ENCODE results near the gene KIAA1671. TPM values are rescaled to one million over a fixed set of nuclear protein-coding genes. Genes with fewer than 3 reads are reported as not detected.

Gene KIAA1671
- total and polyA plus RNA-seq, 2 of the 4 experiments (the other 2 are of a cell fraction) = 0.02 TPM; not detected in 1

DNA sequence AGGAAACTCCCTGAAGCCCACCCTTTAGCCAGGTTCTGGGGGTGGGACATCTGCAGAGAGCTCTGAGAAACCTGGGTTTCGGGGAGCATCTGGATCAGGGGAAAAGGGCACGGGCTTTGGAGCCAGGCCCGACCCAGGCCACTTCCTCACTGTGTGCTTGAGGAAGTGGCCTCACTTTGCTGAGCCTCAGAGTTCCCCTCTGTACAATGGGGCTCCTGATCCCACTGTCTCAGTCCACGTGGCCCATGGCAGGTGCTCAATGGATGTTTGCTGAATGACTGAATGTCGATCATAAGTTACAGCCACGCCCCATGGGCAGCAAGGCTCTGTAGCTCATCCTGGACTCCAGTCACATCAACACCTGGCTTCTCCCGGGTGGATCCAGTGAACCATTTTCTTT, 248.5 kb downstream of the KIAA1671 start:
- Histone ChIP-seq H3K27me3 (ENCODE audit: control insufficient read depth, insufficient read depth, low read length) (no peaks in the 10 kb centered on the region), H2AFZ (replicated peaks; ENCODE audit: low read length, poor library complexity) (no peak overlapping the region), H3K4me2 (ENCODE audit: low read depth, low read length) (no peak overlapping the region), H2AK5ac (ENCODE audit: low read depth, low read length) (no peak overlapping the region), H3K36me3 (ENCODE audit: control insufficient read depth, insufficient read depth, low read length) (no peaks in the 10 kb centered on the region), H4K91ac (ENCODE audit: insufficient read depth, low read depth, low read length) (no peak overlapping the region), H3K56ac (ENCODE audit: extremely low read depth, insufficient read depth, low read length) (no peak overlapping the region), H2BK15ac (ENCODE audit: low read depth, low read length) (no peak overlapping the region), H4K20me1 (ENCODE audit: insufficient read depth, low read length) (no peaks in the 10 kb centered on the region), H2AK9ac (replicated peaks; ENCODE audit: low read depth, low read length, poor library complexity) (no peak overlapping the region), H4K5ac (ENCODE audit: low read depth, low read length) (no peak overlapping the region), H3K4ac (ENCODE audit: low read depth, low read length) (no peak overlapping the region), H3K23ac (ENCODE audit: low read depth, low read length) (no peak overlapping the region), H3K4me3 (ENCODE audit: insufficient read depth, low read depth, low read length) (no peak overlapping the region), H3K27ac (ENCODE audit: insufficient read depth, low read length) (no peak overlapping the region), H3K4me1 (ENCODE audit: control insufficient read depth, insufficient read depth, low read length) (no peaks in the 10 kb centered on the region), H3K9ac (ENCODE audit: low read depth, low read length) (no peak overlapping the region), H3K18ac (ENCODE audit: low read depth, low read length) (no peak overlapping the region), H3K79me1 (ENCODE audit: low read depth in 1 of 2, low read length in 2 of 2) (no peaks in the 10 kb centered on the region), H2BK5ac (ENCODE audit: low read depth, low read length, poor library complexity, severe bottlenecking) (no peak overlapping the region), H2BK20ac (ENCODE audit: low read depth, low read length) (no peak overlapping the region), H4K8ac (ENCODE audit: low read depth in 2 of 2, low read length in 2 of 2) (no peak overlapping the region), H3K14ac (replicated peaks; ENCODE audit: low read depth, low read length) (no peak overlapping the region), H2BK120ac (ENCODE audit: low read depth, low read length) (no peak overlapping the region), H3K9me3 (ENCODE audit: control insufficient read depth, insufficient read depth, low read length) (no peaks in the 10 kb centered on the region), H3K9me1 (ENCODE audit: insufficient read depth, low read length) (no peaks in the 10 kb centered on the region)
- TF ChIP-seq RCOR1 (IDR thresholded peaks at IDR 0.05; ENCODE audit: insufficient replicate concordance, low read length) (no peak), CEBPB (IDR thresholded peaks at IDR 0.05; ENCODE audit: low read depth, low read length) (no peak), RFX5 (IDR thresholded peaks at IDR 0.05; ENCODE audit: low read depth, low read length) (no peak), NFE2L2 (IDR thresholded peaks at IDR 0.05; ENCODE audit: low read depth, low read length) (no peak), FOS (IDR thresholded peaks at IDR 0.05; ENCODE audit: low read depth, low read length) (no peak), MAFK (IDR thresholded peaks at IDR 0.05; ENCODE audit: low read depth, low read length) (no peak), POLR2A (IDR thresholded peaks at IDR 0.05; ENCODE audit: low read depth, low read length) (no peak), CHD1 (IDR thresholded peaks at IDR 0.05; ENCODE audit: low read depth, low read length) (no peak), MXI1 (IDR thresholded peaks at IDR 0.05; ENCODE audit: borderline replicate concordance, low read depth, low read length) (no peak), BHLHE40 (IDR thresholded peaks at IDR 0.05; ENCODE audit: low read depth, low read length) (no peak)
- TF ChIP-seq, protein P1, sequence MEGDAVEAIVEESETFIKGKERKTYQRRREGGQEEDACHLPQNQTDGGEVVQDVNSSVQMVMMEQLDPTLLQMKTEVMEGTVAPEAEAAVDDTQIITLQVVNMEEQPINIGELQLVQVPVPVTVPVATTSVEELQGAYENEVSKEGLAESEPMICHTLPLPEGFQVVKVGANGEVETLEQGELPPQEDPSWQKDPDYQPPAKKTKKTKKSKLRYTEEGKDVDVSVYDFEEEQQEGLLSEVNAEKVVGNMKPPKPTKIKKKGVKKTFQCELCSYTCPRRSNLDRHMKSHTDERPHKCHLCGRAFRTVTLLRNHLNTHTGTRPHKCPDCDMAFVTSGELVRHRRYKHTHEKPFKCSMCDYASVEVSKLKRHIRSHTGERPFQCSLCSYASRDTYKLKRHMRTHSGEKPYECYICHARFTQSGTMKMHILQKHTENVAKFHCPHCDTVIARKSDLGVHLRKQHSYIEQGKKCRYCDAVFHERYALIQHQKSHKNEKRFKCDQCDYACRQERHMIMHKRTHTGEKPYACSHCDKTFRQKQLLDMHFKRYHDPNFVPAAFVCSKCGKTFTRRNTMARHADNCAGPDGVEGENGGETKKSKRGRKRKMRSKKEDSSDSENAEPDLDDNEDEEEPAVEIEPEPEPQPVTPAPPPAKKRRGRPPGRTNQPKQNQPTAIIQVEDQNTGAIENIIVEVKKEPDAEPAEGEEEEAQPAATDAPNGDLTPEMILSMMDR (conservative IDR thresholded peaks at IDR 0.05; ENCODE audit: low read depth, low read length) = no peak
- TF ChIP-seq, protein P2, sequence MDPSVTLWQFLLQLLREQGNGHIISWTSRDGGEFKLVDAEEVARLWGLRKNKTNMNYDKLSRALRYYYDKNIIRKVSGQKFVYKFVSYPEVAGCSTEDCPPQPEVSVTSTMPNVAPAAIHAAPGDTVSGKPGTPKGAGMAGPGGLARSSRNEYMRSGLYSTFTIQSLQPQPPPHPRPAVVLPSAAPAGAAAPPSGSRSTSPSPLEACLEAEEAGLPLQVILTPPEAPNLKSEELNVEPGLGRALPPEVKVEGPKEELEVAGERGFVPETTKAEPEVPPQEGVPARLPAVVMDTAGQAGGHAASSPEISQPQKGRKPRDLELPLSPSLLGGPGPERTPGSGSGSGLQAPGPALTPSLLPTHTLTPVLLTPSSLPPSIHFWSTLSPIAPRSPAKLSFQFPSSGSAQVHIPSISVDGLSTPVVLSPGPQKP (IDR thresholded peaks at IDR 0.05; ENCODE audit: borderline replicate concordance, low read depth, low read length) = no peak
- TF ChIP-seq, protein P3, sequence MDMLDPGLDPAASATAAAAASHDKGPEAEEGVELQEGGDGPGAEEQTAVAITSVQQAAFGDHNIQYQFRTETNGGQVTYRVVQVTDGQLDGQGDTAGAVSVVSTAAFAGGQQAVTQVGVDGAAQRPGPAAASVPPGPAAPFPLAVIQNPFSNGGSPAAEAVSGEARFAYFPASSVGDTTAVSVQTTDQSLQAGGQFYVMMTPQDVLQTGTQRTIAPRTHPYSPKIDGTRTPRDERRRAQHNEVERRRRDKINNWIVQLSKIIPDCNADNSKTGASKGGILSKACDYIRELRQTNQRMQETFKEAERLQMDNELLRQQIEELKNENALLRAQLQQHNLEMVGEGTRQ (IDR thresholded peaks at IDR 0.05; ENCODE audit: low read depth, low read length) = no peak
- ATAC-seq (ENCODE audit: low read depth) (no peak), DNase-seq (no peak)
- POLR2A ChIA-PET (ENCODE audit: unreplicated experiment) = no interaction called here
- dilution Hi-C loops (cut with HindIII; ENCODE audit: low sequenced_read_pairs, unreplicated experiment) (no loop called here), intact Hi-C loops (cut with micrococcal nuclease) (loop anchor here (5.0 kb wide), 2 partner anchors 246 to 1131 kb away; no protein-coding TSS in a partner anchor), in situ Hi-C loops (cut with MboI; ENCODE audit: low sequenced_read_pairs) (no loop called here)
- BruUV-seq (replicated peaks) = no TSS peak
- WGBS, 2 experiments (ENCODE audit: extremely low coverage in 2 of 2, insufficient read length in 1 of 2) = no CpG with 5 or more reads among the region's 7 CpGs
- CTCF ChIA-PET = no interaction called here
